Left lung (tissue), 10 donors: ENCODE measurements around the gene CACNA1A. TPM values are rescaled to one million over a fixed set of nuclear protein-coding genes. Genes with fewer than 3 reads are reported as not detected.

ENCODE experiments used
- ATAC-seq: fragments of 200-7000 bp; cut with Tn5 transposase; one replicate; pipeline ENCODE4 v1.9.1; 2020; ENCODE audit warnings: moderate library complexity
- DNase-seq, 4 donors: peaks; one replicate each; pipeline ENCODE4 v3.0.0-alpha.2; 2013 to 2020
- H3K27ac ChIP-seq, 2 donors: fragments of 200-600 bp; sonication (generic) in 1 of 2; one replicate each; pipeline versions ENCODE4 v1.5.0 to v1.8.0; 2020 to 2021
- H3K27me3 ChIP-seq, 2 donors: fragments of 200-600 bp; sonication (generic) in 1 of 2; one replicate each; pipeline versions ENCODE4 v1.5.0 to v1.8.0; 2020 to 2021
- H3K36me3 ChIP-seq, 2 donors: fragments of 200-600 bp; sonication (generic) in 1 of 2; one replicate each; pipeline versions ENCODE4 v1.5.0 to v1.8.0; 2020 to 2021
- H3K4me1 ChIP-seq, 2 donors: fragments of 200-600 bp; one replicate each; pipeline ENCODE4 v1.8.0; 2021
- H3K4me3 ChIP-seq, 2 donors: fragments of 200-600 bp; sonication (generic) in 1 of 2; one replicate each; pipeline versions ENCODE4 v1.5.0 to v1.8.0; 2020 to 2021; ENCODE audit warnings: mild to moderate bottlenecking in 1 of 2
- H3K9me3 ChIP-seq, 2 donors: fragments of 200-600 bp; sonication (generic) in 1 of 2; one replicate each; pipeline versions ENCODE4 v1.5.0 to v1.8.0; 2020 to 2021
- CTCF ChIP-seq, 2 donors: fragments of 200-600 bp; sonication (generic) in 1 of 2; IDR thresholded peaks; one replicate each; pipeline versions ENCODE4 v1.5.0 to v1.8.0; 2021; ENCODE audit warnings: antibody characterized with exemption in 2 of 2
- intact Hi-C, 2 donors: fragments of 100-400 bp; cut with DNase I; formaldehyde crosslinking; loops; one replicate each; pipeline versions ENCODE4 v1.11.2 to v1.14.2; 2022
- polyA plus RNA-seq, 6 donors: library from polyadenylated mRNA; unstranded; fragments of 120-200 nt; gene quantifications; one replicate each; pipeline ENCODE4 v1.2.1, GENCODE V29; 2013; ENCODE audit not compliant: insufficient read length in 6 of 6
- total RNA-seq, 2 donors: library from RNA; stranded (reverse); fragmentation: NEBNext Ultra II Directional; extraction: Animal tissue kit (Norgen Biotek cat#: 25700); gene quantifications; one replicate each; pipeline ENCODE4 v1.2.1, GENCODE V29; 2021
- donor health status: DM: no; HTN: yes; CAD: no.
- donor health status: DM: no; HTN: no; CAD: no.

CACNA1A gene
- total and polyA plus RNA-seq, 8 donors = 0.20 to 5.4 (median 3.9) TPM

DNA sequence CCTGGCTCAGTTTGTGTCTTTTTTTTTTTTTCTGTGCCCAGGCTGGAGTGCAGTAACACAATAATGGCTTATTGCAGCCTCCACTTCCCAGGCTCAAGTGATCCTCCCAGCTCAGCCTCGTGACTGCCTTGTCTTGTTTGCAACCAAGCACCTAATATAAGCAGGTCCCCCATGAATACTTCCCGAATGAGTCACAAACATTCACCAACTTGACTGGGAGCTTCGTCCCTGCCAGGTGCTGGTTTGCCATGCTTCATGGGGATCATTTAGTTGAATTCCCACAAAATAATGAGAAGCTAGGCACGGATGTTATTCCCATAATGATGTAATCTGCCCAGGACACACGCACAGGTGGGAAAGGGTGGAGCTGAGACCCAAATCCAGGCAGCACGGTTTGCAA lies 176.5 kb downstream of the CACNA1A start:
- H3K36me3 ChIP-seq = no peaks in the 10 kb centered on the region
- H3K27me3 ChIP-seq = peaks cover 0 to 31% of the 10 kb centered on the region in 2 donors
- H3K4me1 ChIP-seq = no peaks in the 10 kb centered on the region
- no peak overlapping the region for H3K27ac ChIP-seq
- H3K9me3 ChIP-seq = peaks cover 0 to 13% of the 10 kb centered on the region in 2 donors
- DNase-seq (no peak), ATAC-seq (no peak)
- intact Hi-C loops = no loop called here
- no peak for TF ChIP-seq CTCF (IDR thresholded peaks at IDR 0.05)
- H3K4me3 ChIP-seq = no peak overlapping the region

GRCh38 chr19:13328241-13328640 lies 178.0 kb downstream of the CACNA1A start:
- no peak for TF ChIP-seq CTCF (IDR thresholded peaks at IDR 0.05)
- Histone ChIP-seq H3K27ac (no peak overlapping the region), H3K27me3 (peaks cover 0 to 31% of the 10 kb centered on the region in 2 donors), H3K36me3 (no peaks in the 10 kb centered on the region), H3K4me3 (no peak overlapping the region), H3K4me1 (no peaks in the 10 kb centered on the region), H3K9me3 (peaks cover 0 to 20% of the 10 kb centered on the region in 2 donors)
- no peak for DNase-seq
- intact Hi-C loops = no loop called here
- no peak for ATAC-seq

GRCh38 chr19:13319526-13319925 lies 186.8 kb downstream of the CACNA1A start:
- Histone ChIP-seq H3K27me3 (peaks cover 0 to 12% of the 10 kb centered on the region in 2 donors), H3K4me3 (no peak overlapping the region), H3K9me3 (peaks cover 0 to 21% of the 10 kb centered on the region in 2 donors), H3K36me3 (no peaks in the 10 kb centered on the region), H3K4me1 (no peaks in the 10 kb centered on the region), H3K27ac (no peak overlapping the region)
- no peak for ATAC-seq
- no peak for DNase-seq
- no peak for TF ChIP-seq CTCF (IDR thresholded peaks at IDR 0.05)
- intact Hi-C loops = no loop called here

- Histone ChIP-seq H3K27ac (no peak overlapping the region), H3K4me1 (no peaks in the 10 kb centered on the region), H3K27me3 (peaks cover 0 to 12% of the 10 kb centered on the region in 2 donors), H3K9me3 (peaks cover 0 to 14% of the 10 kb centered on the region in 2 donors), H3K36me3 (no peaks in the 10 kb centered on the region), H3K4me3 (no peak overlapping the region)
- TF ChIP-seq CTCF (IDR thresholded peaks at IDR 0.05) = no peak
- ATAC-seq (no peak), DNase-seq (no peak)
- intact Hi-C loops = no loop called here
These were observed 188.1 kb downstream of the CACNA1A start for GRCh38 chr19:13318190-13318589.

- Histone ChIP-seq H3K4me1 (no peaks in the 10 kb centered on the region), H3K9me3 (peaks cover 0 to 3% of the 10 kb centered on the region in 2 donors), H3K4me3 (no peak overlapping the region), H3K27ac (no peak overlapping the region), H3K27me3 (peaks cover 0 to 9% of the 10 kb centered on the region in 2 donors), H3K36me3 (no peaks in the 10 kb centered on the region)
- ATAC-seq (no peak), DNase-seq (no peak)
- intact Hi-C loops = no loop called here
- TF ChIP-seq CTCF (IDR thresholded peaks at IDR 0.05) = no peak
These were observed 190.8 kb downstream of the CACNA1A start for GRCh38 chr19:13315495-13315894.
